ENCODE data around the gene SRL. TPM values are rescaled to one million over a fixed set of nuclear protein-coding genes. Genes with fewer than 3 reads are reported as not detected.
A peak's percentile ranks its signal among the peaks of the same experiment; 100 is the strongest.
"Not testable (repeated sequence)": the region's sequence is repeated elsewhere in the genome, so short reads cannot be mapped to it uniquely, and the experiment has no call there.

SRL gene
- total RNA-seq, 4 donors from 2014 or later: 0.84 to 3.6 (median 1.5) TPM

DNA sequence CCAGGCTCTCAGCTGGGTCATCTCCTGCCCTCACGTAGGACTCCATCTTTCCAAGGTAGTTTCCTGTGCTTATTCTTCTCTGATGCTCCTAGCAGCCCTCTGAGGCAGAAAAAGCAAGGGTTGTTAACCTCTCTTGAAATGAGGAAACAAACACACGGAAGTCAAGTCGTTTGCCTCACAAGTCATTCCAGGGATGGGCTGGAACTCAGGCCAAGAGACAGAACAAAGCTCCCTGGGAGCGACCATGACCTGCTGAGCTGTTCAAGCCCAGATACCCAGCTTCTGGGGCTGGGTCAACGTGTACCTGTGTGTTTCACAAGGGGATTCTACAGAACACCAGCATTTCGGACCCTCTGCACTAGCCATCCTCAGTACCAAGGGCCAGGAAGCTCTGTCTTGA is 28.1 kb downstream of the SRL start:
- H3K36me3 ChIP-seq: no peaks in the 10 kb centered on the region
- 64% methylated on average over 6 of the region's 6 CpGs for WGBS, 2 donors
- no peak for DNase-seq (ENCODE audit: low spot score in 2 of 2)
- TF ChIP-seq POLR2A (IDR thresholded peaks at IDR 0.05) (no peak), EP300 (IDR thresholded peaks at IDR 0.05) (no peak)
- TF ChIP-seq, protein P1, sequence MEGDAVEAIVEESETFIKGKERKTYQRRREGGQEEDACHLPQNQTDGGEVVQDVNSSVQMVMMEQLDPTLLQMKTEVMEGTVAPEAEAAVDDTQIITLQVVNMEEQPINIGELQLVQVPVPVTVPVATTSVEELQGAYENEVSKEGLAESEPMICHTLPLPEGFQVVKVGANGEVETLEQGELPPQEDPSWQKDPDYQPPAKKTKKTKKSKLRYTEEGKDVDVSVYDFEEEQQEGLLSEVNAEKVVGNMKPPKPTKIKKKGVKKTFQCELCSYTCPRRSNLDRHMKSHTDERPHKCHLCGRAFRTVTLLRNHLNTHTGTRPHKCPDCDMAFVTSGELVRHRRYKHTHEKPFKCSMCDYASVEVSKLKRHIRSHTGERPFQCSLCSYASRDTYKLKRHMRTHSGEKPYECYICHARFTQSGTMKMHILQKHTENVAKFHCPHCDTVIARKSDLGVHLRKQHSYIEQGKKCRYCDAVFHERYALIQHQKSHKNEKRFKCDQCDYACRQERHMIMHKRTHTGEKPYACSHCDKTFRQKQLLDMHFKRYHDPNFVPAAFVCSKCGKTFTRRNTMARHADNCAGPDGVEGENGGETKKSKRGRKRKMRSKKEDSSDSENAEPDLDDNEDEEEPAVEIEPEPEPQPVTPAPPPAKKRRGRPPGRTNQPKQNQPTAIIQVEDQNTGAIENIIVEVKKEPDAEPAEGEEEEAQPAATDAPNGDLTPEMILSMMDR (IDR thresholded peaks at IDR 0.05): no peak
- H3K27me3 ChIP-seq: no peaks in the 10 kb centered on the region
- H3K9me3 ChIP-seq: no peaks in the 10 kb centered on the region
- H3K4me3 ChIP-seq: no peak overlapping the region
- peak overlapping the region in 3 of 4 donors; percentile 14 to 55 (median 47) for H3K27ac ChIP-seq
- H3K4me1 ChIP-seq: peaks cover 0 to 7% (median 0%) of the 10 kb centered on the region in 4 donors

DNA sequence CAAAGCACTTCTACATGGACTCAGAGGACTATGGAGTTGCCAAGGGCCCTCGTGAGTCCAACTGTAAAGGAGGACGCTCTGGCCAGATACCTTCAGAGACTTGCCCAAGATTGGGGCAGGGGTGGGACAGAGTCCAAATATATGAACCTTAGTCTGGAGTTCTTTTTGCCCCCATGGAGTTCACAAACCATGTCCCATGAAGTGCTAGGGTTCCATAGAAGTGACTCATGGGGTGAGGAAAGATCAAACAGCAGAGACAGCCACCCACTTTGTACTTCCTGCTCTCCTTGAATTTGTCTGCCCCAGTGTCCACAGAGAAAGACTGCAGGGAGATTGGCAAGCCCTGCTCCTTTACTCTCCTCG is 29.0 kb downstream of the SRL start:
- DNase-seq (ENCODE audit: low spot score in 2 of 2): no peak
- peaks cover 0 to 4% (median 0%) of the 10 kb centered on the region in 4 donors for H3K4me1 ChIP-seq
- H3K27me3 ChIP-seq: no peaks in the 10 kb centered on the region
- no peaks in the 10 kb centered on the region for H3K36me3 ChIP-seq
- no peak overlapping the region for H3K4me3 ChIP-seq
- peak overlapping the region in 1 of 4 donors; percentile 45 for H3K27ac ChIP-seq
- WGBS, 2 donors: 87 to 89% methylated on average over 3 of the region's 3 CpGs
- TF ChIP-seq, protein P1 (IDR thresholded peaks at IDR 0.05): no peak
- TF ChIP-seq POLR2A (IDR thresholded peaks at IDR 0.05): no peak
- TF ChIP-seq EP300 (IDR thresholded peaks at IDR 0.05): no peak
- no peaks in the 10 kb centered on the region for H3K9me3 ChIP-seq

DNA sequence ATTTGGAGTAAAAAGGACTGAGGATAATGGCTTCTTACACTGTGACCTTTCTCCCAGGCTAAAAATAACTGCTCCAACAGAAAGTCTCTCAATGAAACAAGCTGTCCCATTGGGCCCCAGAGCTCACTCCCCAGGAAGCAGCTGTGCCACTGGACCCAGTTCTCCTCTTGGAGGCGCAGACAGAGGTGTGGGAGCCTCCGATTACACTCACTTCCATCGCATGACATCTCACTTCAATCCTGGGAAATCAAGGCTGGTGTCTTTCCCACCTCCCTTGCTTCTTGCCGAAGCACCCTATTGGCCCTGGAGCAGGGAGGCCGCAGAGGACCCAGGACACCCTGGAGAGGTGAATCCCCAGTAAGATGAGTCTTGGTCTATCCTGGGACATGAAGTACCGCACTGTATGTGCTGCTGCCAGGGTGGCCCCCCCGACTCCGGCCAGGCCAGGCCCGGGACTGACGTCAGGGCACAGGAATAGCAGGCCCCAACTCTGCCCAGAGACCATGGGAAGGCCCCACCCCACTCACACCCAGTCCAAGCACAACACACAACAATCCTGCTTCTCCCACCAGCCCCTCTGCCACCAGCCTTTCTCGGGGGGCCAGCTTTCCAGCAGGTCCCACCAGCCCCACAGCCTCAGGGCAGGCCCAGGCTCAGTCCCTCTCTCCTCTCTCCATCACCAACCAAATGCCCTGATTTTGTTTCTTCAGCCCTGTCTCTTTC is 29.5 kb downstream of the SRL start:
- WGBS, 2 donors: 77 to 80% methylated on average over 10 to 11 of the region's 11 CpGs
- no peaks in the 10 kb centered on the region for H3K36me3 ChIP-seq
- no peak overlapping the region for H3K4me3 ChIP-seq
- TF ChIP-seq EP300 (IDR thresholded peaks at IDR 0.05): peak; percentile 7 to 19
- no peak for TF ChIP-seq POLR2A (IDR thresholded peaks at IDR 0.05)
- TF ChIP-seq, protein P1 (IDR thresholded peaks at IDR 0.05): no peak
- H3K4me1 ChIP-seq: no peaks in the 10 kb centered on the region
- no peaks in the 10 kb centered on the region for H3K27me3 ChIP-seq
- peak overlapping the region in 2 of 4 donors; percentile 45 to 64 for H3K27ac ChIP-seq
- DNase-seq (ENCODE audit: low spot score in 2 of 2): no peak
- no peaks in the 10 kb centered on the region for H3K9me3 ChIP-seq

DNA sequence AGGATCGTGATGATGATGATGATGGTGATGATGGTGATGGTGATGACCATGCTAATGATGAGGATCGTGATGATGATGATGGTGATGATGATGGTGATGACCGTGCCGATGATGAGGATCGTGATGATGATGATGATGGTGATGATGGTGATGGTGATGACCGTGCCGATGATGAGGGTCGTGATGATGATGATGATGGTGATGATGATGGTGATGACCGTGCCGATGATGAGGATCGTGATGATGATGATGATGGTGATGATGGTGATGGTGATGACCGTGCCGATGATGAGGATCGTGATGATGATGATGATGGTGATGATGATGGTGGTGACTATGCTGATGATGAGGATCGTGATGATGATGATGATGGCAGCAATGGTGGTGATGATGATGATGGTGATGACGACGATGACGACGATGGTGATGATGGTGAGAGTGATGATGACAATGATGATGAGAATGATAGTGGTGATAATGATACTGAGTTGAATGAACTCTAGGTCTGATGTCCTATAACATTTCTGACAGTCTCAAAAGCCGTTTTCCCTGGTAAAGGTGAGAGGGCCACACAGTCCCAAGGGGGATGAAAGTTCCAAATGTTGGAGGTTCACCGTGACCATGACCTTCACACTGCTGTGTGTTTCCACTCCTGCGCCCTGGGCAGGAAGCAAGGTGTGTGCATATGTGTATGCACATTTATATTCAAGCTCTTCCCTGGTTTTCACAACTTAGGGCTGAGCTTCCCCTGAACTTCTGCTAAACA is 30.3 kb downstream of the SRL start:
- WGBS, 2 donors: 92 to 93% methylated on average over 22 of the region's 22 CpGs
- H3K36me3 ChIP-seq; H3K4me3 ChIP-seq; H3K4me1 ChIP-seq; DNase-seq (ENCODE audit: low spot score in 2 of 2); H3K9me3 ChIP-seq; H3K27me3 ChIP-seq: not testable (repeated sequence)
- peak overlapping the region in 2 of 4 donors; percentile 18 to 64 for H3K27ac ChIP-seq

DNA sequence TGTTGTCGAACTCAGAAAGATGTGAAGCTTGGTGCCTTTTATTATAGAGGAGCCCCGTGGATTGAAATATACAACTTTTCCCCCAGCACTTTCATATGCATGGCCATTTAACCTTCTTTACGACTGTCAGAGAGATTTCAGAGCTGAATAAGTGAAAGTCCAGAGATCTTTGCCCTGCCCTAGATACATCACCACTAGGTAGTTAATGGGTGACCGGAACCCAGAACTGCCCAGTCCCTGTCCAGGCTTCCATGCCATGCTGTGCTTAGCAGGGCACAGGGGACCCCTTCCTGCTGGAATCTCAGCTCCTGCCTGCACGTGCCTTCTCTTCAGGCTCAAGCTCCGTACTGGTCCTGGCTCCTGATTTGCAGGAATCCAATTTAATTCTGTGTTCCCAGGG is 32.2 kb downstream of the SRL start:
- 69 to 75% methylated on average over 6 of the region's 6 CpGs for WGBS, 2 donors
- Histone ChIP-seq H3K27me3 (no peaks in the 10 kb centered on the region), H3K4me1 (no peaks in the 10 kb centered on the region), H3K4me3 (no peak overlapping the region), H3K27ac (no peak overlapping the region), H3K9me3 (no peaks in the 10 kb centered on the region), H3K36me3 (no peaks in the 10 kb centered on the region)
- TF ChIP-seq POLR2A (IDR thresholded peaks at IDR 0.05) (no peak), EP300 (IDR thresholded peaks at IDR 0.05) (no peak)
- TF ChIP-seq, protein P1 (IDR thresholded peaks at IDR 0.05): no peak
- no peak for DNase-seq (ENCODE audit: low spot score in 2 of 2)

Data from tibial nerve (tissue), 4 donors.